Osteocyte (in vitro differentiated cells): ENCODE data around the gene PREX1. TPM values are rescaled to one million over a fixed set of nuclear protein-coding genes. Genes with fewer than 3 reads are reported as not detected.

Experiments
- DNase-seq: peaks from one replicate; pipeline ENCODE4 v3.0.0; 2021; ENCODE audit warnings: mixed read lengths; ENCODE audit not compliant: unreplicated experiment; ENCODE audit errors: extremely low spot score
- H3K27ac Mint-ChIP-seq: one replicate; pipeline ENCODE4 v1.8.0; 2021; ENCODE audit warnings: mild to moderate bottlenecking, mixed read lengths; ENCODE audit not compliant: unreplicated experiment
- H3K27me3 Mint-ChIP-seq: one replicate; pipeline ENCODE4 v1.8.0; 2021; ENCODE audit warnings: mixed read lengths; ENCODE audit not compliant: unreplicated experiment
- H3K36me3 Mint-ChIP-seq: one replicate; pipeline ENCODE4 v1.8.0; 2021; ENCODE audit warnings: mixed read lengths; ENCODE audit not compliant: unreplicated experiment
- H3K4me1 Mint-ChIP-seq: one replicate; pipeline ENCODE4 v1.8.0; 2021; ENCODE audit warnings: mixed read lengths; ENCODE audit not compliant: unreplicated experiment
- H3K4me3 Mint-ChIP-seq: one replicate; pipeline ENCODE4 v1.8.0; 2021; ENCODE audit warnings: mild to moderate bottlenecking, moderate library complexity, mixed read lengths; ENCODE audit not compliant: unreplicated experiment
- H3K9me3 Mint-ChIP-seq: one replicate; pipeline ENCODE4 v1.8.0; 2021; ENCODE audit warnings: mixed read lengths; ENCODE audit not compliant: unreplicated experiment
- total RNA-seq: library from RNA; stranded (reverse); gene quantifications from 2 replicates; pipeline ENCODE4 v1.2.1, GENCODE V29; 2021
- TF ChIP-seq, protein P1 (sequence below): fragments of 200-600 bp; sonication (generic); IDR thresholded peaks from 2 replicates; pipeline ENCODE4 v1.5.0; 2021; ENCODE audit warnings: antibody characterized with exemption, mild to moderate bottlenecking, moderate library complexity

The PREX1 gene
- total RNA-seq, 1 donor from 2014 or later, result 24.2 TPM

- Mint-ChIP-seq H3K4me3 (no peak overlapping the region), H3K27ac (no peak overlapping the region), H3K36me3 (peaks cover 11% of the 10 kb centered on the region), H3K27me3 (no peaks in the 10 kb centered on the region), H3K4me1 (no peaks in the 10 kb centered on the region), H3K9me3 (no peaks in the 10 kb centered on the region)
- TF ChIP-seq, protein P1, sequence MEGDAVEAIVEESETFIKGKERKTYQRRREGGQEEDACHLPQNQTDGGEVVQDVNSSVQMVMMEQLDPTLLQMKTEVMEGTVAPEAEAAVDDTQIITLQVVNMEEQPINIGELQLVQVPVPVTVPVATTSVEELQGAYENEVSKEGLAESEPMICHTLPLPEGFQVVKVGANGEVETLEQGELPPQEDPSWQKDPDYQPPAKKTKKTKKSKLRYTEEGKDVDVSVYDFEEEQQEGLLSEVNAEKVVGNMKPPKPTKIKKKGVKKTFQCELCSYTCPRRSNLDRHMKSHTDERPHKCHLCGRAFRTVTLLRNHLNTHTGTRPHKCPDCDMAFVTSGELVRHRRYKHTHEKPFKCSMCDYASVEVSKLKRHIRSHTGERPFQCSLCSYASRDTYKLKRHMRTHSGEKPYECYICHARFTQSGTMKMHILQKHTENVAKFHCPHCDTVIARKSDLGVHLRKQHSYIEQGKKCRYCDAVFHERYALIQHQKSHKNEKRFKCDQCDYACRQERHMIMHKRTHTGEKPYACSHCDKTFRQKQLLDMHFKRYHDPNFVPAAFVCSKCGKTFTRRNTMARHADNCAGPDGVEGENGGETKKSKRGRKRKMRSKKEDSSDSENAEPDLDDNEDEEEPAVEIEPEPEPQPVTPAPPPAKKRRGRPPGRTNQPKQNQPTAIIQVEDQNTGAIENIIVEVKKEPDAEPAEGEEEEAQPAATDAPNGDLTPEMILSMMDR, result no peak
- no peak for DNase-seq
These were observed 197.9 kb downstream of the PREX1 start for GRCh38 chr20:48629960-48630315.

GRCh38 chr20:48629069-48629959 is 198.5 kb downstream of the PREX1 start:
- peaks cover 15% of the 10 kb centered on the region for H3K36me3 Mint-ChIP-seq
- H3K27me3 Mint-ChIP-seq, result no peaks in the 10 kb centered on the region
- H3K4me1 Mint-ChIP-seq, result no peaks in the 10 kb centered on the region
- H3K27ac Mint-ChIP-seq, result no peak overlapping the region
- TF ChIP-seq, protein P1, result no peak
- H3K4me3 Mint-ChIP-seq, result no peak overlapping the region
- no peak for DNase-seq
- no peaks in the 10 kb centered on the region for H3K9me3 Mint-ChIP-seq

- no peaks in the 10 kb centered on the region for H3K9me3 Mint-ChIP-seq
- H3K27ac Mint-ChIP-seq, result no peak overlapping the region
- H3K4me3 Mint-ChIP-seq, result no peak overlapping the region
- TF ChIP-seq, protein P1, result no peak
- no peaks in the 10 kb centered on the region for H3K27me3 Mint-ChIP-seq
- no peak for DNase-seq
- no peaks in the 10 kb centered on the region for H3K4me1 Mint-ChIP-seq
- peaks cover 15% of the 10 kb centered on the region for H3K36me3 Mint-ChIP-seq
These were observed 200.1 kb downstream of the PREX1 start for GRCh38 chr20:48627737-48628128.

GRCh38 chr20:48626938-48627736 is 200.7 kb downstream of the PREX1 start:
- TF ChIP-seq, protein P1, result no peak
- H3K4me3 Mint-ChIP-seq, result no peak overlapping the region
- no peak for DNase-seq
- H3K27me3 Mint-ChIP-seq, result no peaks in the 10 kb centered on the region
- no peaks in the 10 kb centered on the region for H3K9me3 Mint-ChIP-seq
- peaks cover 5% of the 10 kb centered on the region for H3K4me1 Mint-ChIP-seq
- no peak overlapping the region for H3K27ac Mint-ChIP-seq
- peaks cover 15% of the 10 kb centered on the region for H3K36me3 Mint-ChIP-seq
